VCaP (cell line): ENCODE measurements around the gene ATP13A2.
A peak's percentile ranks its signal among the peaks of the same experiment; 100 is the strongest.

Experiments used
- H3K27ac ChIP-seq: fragments of 450-650 bp; 2 replicates; pipeline ENCODE4 v1.5.1; 2017
- TF ChIP-seq, protein P1 (sequence below): fragments of 450-650 bp; conservative IDR thresholded peaks from 2 replicates; pipeline ENCODE4 v1.5.1; 2017; ENCODE audit warnings: mild to moderate bottlenecking, moderate library complexity

Gene ATP13A2

DNA sequence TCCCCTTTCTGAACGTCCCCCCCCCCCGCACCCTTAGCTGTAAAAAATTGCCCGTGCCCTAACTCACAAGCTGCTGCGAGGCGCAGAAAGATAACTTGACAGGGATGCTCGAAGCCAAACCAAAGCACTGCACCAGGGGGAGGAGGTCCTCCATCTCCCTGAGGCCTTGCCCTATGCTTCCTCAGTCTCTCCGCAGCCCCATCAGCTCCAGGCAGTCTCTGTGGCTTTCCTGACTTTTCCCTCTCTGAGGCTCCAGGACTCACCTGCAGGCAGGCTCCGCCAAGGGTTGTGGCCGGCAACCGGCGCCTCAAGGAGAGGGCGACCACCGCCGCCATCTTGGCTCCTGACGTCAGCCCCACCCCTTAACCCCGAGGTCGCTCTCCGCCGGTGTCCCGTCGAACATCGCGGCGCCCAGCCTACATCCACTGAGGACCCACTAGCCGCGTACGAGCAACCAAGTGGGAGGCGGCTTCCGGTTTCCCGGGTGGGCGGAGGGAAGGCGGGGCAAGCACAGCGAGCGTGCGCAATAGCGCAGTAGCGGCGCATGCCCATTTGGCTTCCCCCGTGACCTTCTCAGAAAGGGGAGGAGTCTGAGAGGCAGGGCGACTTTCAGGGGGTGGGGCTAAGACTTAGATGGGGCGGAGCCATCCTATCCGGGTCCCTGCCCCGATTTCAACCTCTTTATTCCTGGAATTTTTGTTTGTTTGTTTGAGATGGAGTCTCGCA, 42.1 kb upstream of the ATP13A2 start, which contains the start of gene SDHB:
TSS of gene SDHB (minus strand) at position 348 of the 726 bp plus-strand sequence. CDS start at position 335, 13 bp downstream.
- H3K27ac ChIP-seq: peak within 1 kb of the TSS; percentile 76
- TF ChIP-seq, protein P1, sequence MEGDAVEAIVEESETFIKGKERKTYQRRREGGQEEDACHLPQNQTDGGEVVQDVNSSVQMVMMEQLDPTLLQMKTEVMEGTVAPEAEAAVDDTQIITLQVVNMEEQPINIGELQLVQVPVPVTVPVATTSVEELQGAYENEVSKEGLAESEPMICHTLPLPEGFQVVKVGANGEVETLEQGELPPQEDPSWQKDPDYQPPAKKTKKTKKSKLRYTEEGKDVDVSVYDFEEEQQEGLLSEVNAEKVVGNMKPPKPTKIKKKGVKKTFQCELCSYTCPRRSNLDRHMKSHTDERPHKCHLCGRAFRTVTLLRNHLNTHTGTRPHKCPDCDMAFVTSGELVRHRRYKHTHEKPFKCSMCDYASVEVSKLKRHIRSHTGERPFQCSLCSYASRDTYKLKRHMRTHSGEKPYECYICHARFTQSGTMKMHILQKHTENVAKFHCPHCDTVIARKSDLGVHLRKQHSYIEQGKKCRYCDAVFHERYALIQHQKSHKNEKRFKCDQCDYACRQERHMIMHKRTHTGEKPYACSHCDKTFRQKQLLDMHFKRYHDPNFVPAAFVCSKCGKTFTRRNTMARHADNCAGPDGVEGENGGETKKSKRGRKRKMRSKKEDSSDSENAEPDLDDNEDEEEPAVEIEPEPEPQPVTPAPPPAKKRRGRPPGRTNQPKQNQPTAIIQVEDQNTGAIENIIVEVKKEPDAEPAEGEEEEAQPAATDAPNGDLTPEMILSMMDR: no peak

- TF ChIP-seq, protein P1: no peak
These were observed 41.5 kb upstream of the ATP13A2 start for GRCh38 chr1:17053086-17053684.

GRCh38 chr1:17052641-17053040, 40.9 kb upstream of the ATP13A2 start:
- H3K27ac ChIP-seq: peak overlapping the region; percentile 76
- TF ChIP-seq, protein P1: no peak

More at GRCh38 chr1:17053086-17053684, 41.5 kb upstream of the ATP13A2 start:
- H3K27ac ChIP-seq: peak overlapping the region; percentile 76

DNA sequence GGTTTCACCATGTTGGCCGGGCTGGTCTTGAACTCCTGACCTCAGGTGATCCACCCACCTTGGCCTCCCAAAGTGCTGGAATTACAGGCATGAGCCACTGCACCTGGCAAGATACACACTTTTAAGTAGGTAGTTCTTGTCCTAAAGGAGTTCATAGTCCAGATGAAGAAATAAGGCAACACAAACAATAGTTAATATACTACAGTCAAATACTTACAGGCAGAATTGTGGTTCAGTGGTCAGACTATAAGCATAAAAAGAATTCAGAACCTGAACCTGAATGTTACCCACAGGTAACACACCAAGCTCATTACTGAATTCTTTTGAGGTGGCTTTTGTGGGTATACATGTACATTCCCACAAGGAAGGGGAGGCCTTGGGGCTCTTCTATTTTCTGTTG, 40.3 kb upstream of the ATP13A2 start:
- H3K27ac ChIP-seq: no peak overlapping the region; the same call in 1 of the 2 replicates
- TF ChIP-seq, protein P1: no peak

DNA sequence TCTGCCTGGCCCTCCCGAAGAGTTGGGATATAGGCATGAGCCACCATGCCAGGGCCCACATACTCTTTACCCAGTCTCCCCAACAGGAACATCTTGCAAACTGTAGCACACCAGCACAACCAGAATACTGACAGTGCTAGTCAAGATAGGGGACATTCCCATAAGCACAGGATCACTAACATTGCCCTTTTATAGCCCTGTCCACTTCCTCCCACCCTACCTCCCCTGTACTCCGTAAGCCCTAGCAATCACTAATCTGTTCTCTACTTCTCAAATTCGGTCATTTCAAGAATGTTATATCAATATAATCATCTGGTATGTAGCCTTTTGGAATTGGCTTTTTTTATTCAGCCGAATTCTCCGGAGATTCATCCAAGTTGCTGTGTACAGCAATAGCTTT, 36.2 kb upstream of the ATP13A2 start:
- H3K27ac ChIP-seq: no peak overlapping the region
- TF ChIP-seq, protein P1: no peak

- TF ChIP-seq, protein P1: peak; percentile 39
- peak overlapping the region; percentile 23 for H3K27ac ChIP-seq
These were observed 34.6 kb upstream of the ATP13A2 start for GRCh38 chr1:17046334-17046657.

- TF ChIP-seq, protein P1: peak; percentile 85
- H3K27ac ChIP-seq: peak overlapping the region; percentile 23
These were observed 34.1 kb upstream of the ATP13A2 start for GRCh38 chr1:17045634-17046333.
